ENCODE data around the gene OTUD1. TPM values are rescaled to one million over a fixed set of nuclear protein-coding genes. Genes with fewer than 3 reads are reported as not detected.

OTUD1 gene
- total and polyA plus RNA-seq, 10 of the 15 experiments (the other 5 are each of a cell fraction or from before 2014, with no cell fraction given): 0.18 to 1.6 (median 0.63) TPM; not detected in 1

- intact Hi-C loops (cut with micrococcal nuclease; ENCODE audit: unreplicated experiment): no loop called here
- WGBS (ENCODE audit: insufficient coverage, insufficient replicate concordance, low lambda C conversion rate, missing lambda C conversion rate): 0% methylated on average over 1 of the region's 1 CpG
- no peak for DNase-seq (ENCODE audit: low read depth, low spot score)
- Histone ChIP-seq H4K20me1 (ENCODE audit: control insufficient read depth, insufficient read depth) (no peaks in the 10 kb centered on the region), H3K27me3 (replicated peaks in 1 of 2; ENCODE audit: control insufficient read depth in 2 of 2, insufficient read depth in 2 of 2, low read length in 1 of 2) (no peaks in the 10 kb centered on the region), H3K4me3 (no peak overlapping the region), H3K79me2 (ENCODE audit: control insufficient read depth, insufficient read depth, low read length) (no peaks in the 10 kb centered on the region), H3K9me3 (replicated peaks; ENCODE audit: control insufficient read depth, insufficient read depth, low read length) (no peaks in the 10 kb centered on the region), H3K4me2 (ENCODE audit: control insufficient read depth, insufficient read depth) (no peak overlapping the region), H3K9ac (ENCODE audit: control insufficient read depth, insufficient read depth, low read length) (no peak overlapping the region), H3K27ac (ENCODE audit: control insufficient read depth, insufficient read depth) (no peak overlapping the region), H2AFZ (ENCODE audit: control insufficient read depth, low read depth, low read length) (no peak overlapping the region), H3K36me3 (ENCODE audit: control insufficient read depth in 2 of 2, insufficient read depth in 2 of 2, low read length in 1 of 2) (no peaks in the 10 kb centered on the region), H3K4me1 (ENCODE audit: control insufficient read depth, insufficient read depth, low read length) (no peaks in the 10 kb centered on the region)
- in situ Hi-C loops (cut with MboI): no loop called here
- TF ChIP-seq NFIC (IDR thresholded peaks at IDR 0.05; ENCODE audit: low read depth, low read length): no peak
- BruUV-seq (replicated peaks): no TSS peak
- ChIA-PET SMC1A (ENCODE audit: uncharacterized antibody, unreplicated experiment) (no interaction called here), POLR2A (no interaction called here), CTCF (interaction anchor here (1.0 kb wide), 1 partner anchor 11 kb away, joined by 3 read pairs; no protein-coding TSS in a partner anchor), RAD21 (ENCODE audit: unreplicated experiment) (no interaction called here)
- no peak for FAIRE-seq
- ATAC-seq: no peak
Observed at GRCh38 chr10:23432166-23432565, 6.7 kb upstream of the OTUD1 start.

DNA sequence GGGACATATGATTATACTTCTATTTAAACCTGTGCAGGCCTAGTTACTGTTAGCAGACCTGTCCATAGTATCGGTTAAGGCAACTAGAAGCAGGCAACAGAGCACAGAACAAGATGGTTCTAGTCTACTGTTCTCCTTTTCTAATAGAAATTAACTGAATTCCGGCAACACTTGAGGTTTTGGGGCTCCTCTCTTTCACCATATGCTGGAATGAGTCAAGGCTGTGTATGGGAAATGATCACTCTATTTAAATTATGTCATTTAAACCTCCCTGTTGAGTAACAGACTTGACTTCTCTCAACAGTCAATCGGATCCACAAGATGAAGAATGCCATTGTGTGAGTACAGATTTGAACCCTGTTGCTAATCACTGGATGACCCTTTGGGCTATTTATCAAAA is 6.2 kb upstream of the OTUD1 start:
- ATAC-seq: no peak
- H3K9ac ChIP-seq (ENCODE audit: control insufficient read depth, insufficient read depth, low read length): no peak overlapping the region

More for the DNA sequence above, 6.2 kb upstream of the OTUD1 start:
- Histone ChIP-seq H3K36me3 (ENCODE audit: control insufficient read depth in 2 of 2, insufficient read depth in 2 of 2, low read length in 1 of 2) (no peaks in the 10 kb centered on the region), H3K9me3 (replicated peaks; ENCODE audit: control insufficient read depth, insufficient read depth, low read length) (no peaks in the 10 kb centered on the region), H3K79me2 (ENCODE audit: control insufficient read depth, insufficient read depth, low read length) (no peaks in the 10 kb centered on the region), H3K27ac (ENCODE audit: control insufficient read depth, insufficient read depth) (no peak overlapping the region), H2AFZ (ENCODE audit: control insufficient read depth, low read depth, low read length) (no peak overlapping the region), H4K20me1 (ENCODE audit: control insufficient read depth, insufficient read depth) (no peaks in the 10 kb centered on the region), H3K4me2 (ENCODE audit: control insufficient read depth, insufficient read depth) (no peak overlapping the region), H3K4me1 (ENCODE audit: control insufficient read depth, insufficient read depth, low read length) (no peaks in the 10 kb centered on the region), H3K4me3 (no peak overlapping the region), H3K27me3 (replicated peaks in 1 of 2; ENCODE audit: control insufficient read depth in 2 of 2, insufficient read depth in 2 of 2, low read length in 1 of 2) (no peaks in the 10 kb centered on the region)
- ChIA-PET CTCF (interaction anchor here (1.0 kb wide), 1 partner anchor 11 kb away, joined by 3 read pairs; no protein-coding TSS in a partner anchor), POLR2A (no interaction called here), RAD21 (ENCODE audit: unreplicated experiment) (no interaction called here), SMC1A (ENCODE audit: uncharacterized antibody, unreplicated experiment) (no interaction called here)
- intact Hi-C loops (cut with micrococcal nuclease; ENCODE audit: unreplicated experiment): no loop called here
- no peak for TF ChIP-seq EED (IDR thresholded peaks at IDR 0.05; ENCODE audit: low read depth)
- BruUV-seq (replicated peaks): no TSS peak
- DNase-seq (ENCODE audit: low read depth, low spot score) (no peak), FAIRE-seq (no peak)
- 72% methylated on average over 3 of the region's 3 CpGs for WGBS (ENCODE audit: insufficient coverage, insufficient replicate concordance, low lambda C conversion rate, missing lambda C conversion rate)
- in situ Hi-C loops (cut with MboI): no loop called here

Measured in GM12878 (cell line).